ENCODE results near the gene LEFTY1.
A peak's percentile ranks its signal among the peaks of the same experiment; 100 is the strongest.

The LEFTY1 gene

DNA sequence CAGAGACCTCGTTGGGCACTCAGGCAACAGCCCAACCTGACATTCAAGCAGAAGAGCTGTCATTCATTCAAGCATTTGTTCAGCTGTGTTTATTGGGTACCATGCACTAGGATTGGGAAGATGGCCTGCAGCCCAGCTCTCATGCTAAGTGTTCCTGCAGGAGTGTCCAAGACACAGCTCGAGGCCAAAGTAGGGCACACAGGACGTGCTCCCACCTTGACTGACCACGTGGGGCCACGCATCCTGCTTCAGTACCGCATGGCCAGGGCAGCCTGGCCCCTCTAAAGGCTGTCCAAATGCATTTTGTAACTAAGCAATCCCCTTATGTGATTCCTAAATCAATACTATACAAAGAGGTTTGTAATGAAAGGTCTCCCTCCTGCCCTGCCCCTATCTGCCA lies 25.4 kb upstream of the LEFTY1 start:
- Histone ChIP-seq H3K79me2 (ENCODE audit: control insufficient read depth, low read length) (no peaks in the 10 kb centered on the region), H3K27ac (ENCODE audit: low read depth, low read length) (no peak overlapping the region), H3K4me1 (ENCODE audit: control insufficient read depth, low read length) (peaks cover 4% of the 10 kb centered on the region; the same call in 1 of the 2 replicates), H4K20me1 (ENCODE audit: control insufficient read depth, insufficient read depth, low read depth, low read length) (no peaks in the 10 kb centered on the region), H3K36me3 (ENCODE audit: control insufficient read depth, low read length) (peaks cover 19% of the 10 kb centered on the region), H3F3A (ENCODE audit: control insufficient read depth, insufficient read depth) (peaks cover 3% of the 10 kb centered on the region; the same call in 1 of the 2 replicates), H3K27me3 (ENCODE audit: control insufficient read depth, low read length) (no peaks in the 10 kb centered on the region), H3K4me2 (ENCODE audit: low read length) (no peak overlapping the region), H3K9me2 (replicated peaks; ENCODE audit: control insufficient read depth, low read length) (no peaks in the 10 kb centered on the region), H3K4me3 (ENCODE audit: low read length) (no peak overlapping the region), H3K9me3 (ENCODE audit: control insufficient read depth, insufficient read depth, low read length) (no peaks in the 10 kb centered on the region)
- TF ChIP-seq, protein P1, sequence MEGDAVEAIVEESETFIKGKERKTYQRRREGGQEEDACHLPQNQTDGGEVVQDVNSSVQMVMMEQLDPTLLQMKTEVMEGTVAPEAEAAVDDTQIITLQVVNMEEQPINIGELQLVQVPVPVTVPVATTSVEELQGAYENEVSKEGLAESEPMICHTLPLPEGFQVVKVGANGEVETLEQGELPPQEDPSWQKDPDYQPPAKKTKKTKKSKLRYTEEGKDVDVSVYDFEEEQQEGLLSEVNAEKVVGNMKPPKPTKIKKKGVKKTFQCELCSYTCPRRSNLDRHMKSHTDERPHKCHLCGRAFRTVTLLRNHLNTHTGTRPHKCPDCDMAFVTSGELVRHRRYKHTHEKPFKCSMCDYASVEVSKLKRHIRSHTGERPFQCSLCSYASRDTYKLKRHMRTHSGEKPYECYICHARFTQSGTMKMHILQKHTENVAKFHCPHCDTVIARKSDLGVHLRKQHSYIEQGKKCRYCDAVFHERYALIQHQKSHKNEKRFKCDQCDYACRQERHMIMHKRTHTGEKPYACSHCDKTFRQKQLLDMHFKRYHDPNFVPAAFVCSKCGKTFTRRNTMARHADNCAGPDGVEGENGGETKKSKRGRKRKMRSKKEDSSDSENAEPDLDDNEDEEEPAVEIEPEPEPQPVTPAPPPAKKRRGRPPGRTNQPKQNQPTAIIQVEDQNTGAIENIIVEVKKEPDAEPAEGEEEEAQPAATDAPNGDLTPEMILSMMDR (IDR thresholded peaks at IDR 0.05; ENCODE audit: low read depth, low read length, poor library complexity, severe bottlenecking): no peak
- no peak for TF ChIP-seq EZH2phosphoT487 (IDR thresholded peaks at IDR 0.05; ENCODE audit: borderline replicate concordance, low read length)

- Histone ChIP-seq H3K4me1 (ENCODE audit: control insufficient read depth, low read length) (peaks cover 4% of the 10 kb centered on the region; the same call in 1 of the 2 replicates), H3K4me2 (ENCODE audit: low read length) (no peak overlapping the region), H3K27ac (ENCODE audit: low read depth, low read length) (no peak overlapping the region), H3K4me3 (ENCODE audit: low read length) (no peak overlapping the region), H3K9me2 (replicated peaks; ENCODE audit: control insufficient read depth, low read length) (no peaks in the 10 kb centered on the region), H3K36me3 (ENCODE audit: control insufficient read depth, low read length) (no peaks in the 10 kb centered on the region), H3K79me2 (ENCODE audit: control insufficient read depth, low read length) (no peaks in the 10 kb centered on the region), H3K9me3 (ENCODE audit: control insufficient read depth, insufficient read depth, low read length) (no peaks in the 10 kb centered on the region), H4K20me1 (ENCODE audit: control insufficient read depth, insufficient read depth, low read depth, low read length) (no peaks in the 10 kb centered on the region), H3F3A (ENCODE audit: control insufficient read depth, insufficient read depth) (no peaks in the 10 kb centered on the region), H3K27me3 (ENCODE audit: control insufficient read depth, low read length) (no peaks in the 10 kb centered on the region)
- TF ChIP-seq, protein P1 (IDR thresholded peaks at IDR 0.05; ENCODE audit: low read depth, low read length, poor library complexity, severe bottlenecking): peak; percentile 63
- TF ChIP-seq EZH2phosphoT487 (IDR thresholded peaks at IDR 0.05; ENCODE audit: borderline replicate concordance, low read length): no peak
These were observed 22.5 kb upstream of the LEFTY1 start for GRCh38 chr1:225911191-225912130.

DNA sequence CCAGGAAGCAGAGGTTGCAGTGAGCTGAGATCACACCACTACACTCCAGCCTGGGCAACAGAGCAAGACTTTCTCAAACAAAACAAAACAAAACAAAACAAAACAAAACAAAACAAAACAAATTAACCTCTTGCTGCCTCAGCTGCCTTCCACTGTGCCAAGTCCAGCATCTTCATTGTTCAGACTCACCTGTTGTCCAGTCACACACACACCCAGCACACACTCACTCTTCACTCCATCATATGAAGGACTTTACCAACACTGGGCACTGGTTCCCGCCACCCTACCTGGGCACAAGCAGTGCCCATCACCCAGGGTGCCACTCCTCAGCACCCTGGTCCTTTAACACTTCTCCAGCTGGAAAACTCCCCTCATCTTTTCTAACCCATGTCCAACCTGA lies 20.5 kb upstream of the LEFTY1 start:
- H3K27me3 ChIP-seq (ENCODE audit: control insufficient read depth, low read length): no peaks in the 10 kb centered on the region
- H3K4me3 ChIP-seq (ENCODE audit: low read length): no peak overlapping the region
- H3K27ac ChIP-seq (ENCODE audit: low read depth, low read length): no peak overlapping the region
- H3K4me2 ChIP-seq (ENCODE audit: low read length): no peak overlapping the region
- H3K36me3 ChIP-seq (ENCODE audit: control insufficient read depth, low read length): no peaks in the 10 kb centered on the region
- no peaks in the 10 kb centered on the region for H4K20me1 ChIP-seq (ENCODE audit: control insufficient read depth, insufficient read depth, low read depth, low read length)
- no peaks in the 10 kb centered on the region for H3F3A ChIP-seq (ENCODE audit: control insufficient read depth, insufficient read depth)
- no peaks in the 10 kb centered on the region for H3K79me2 ChIP-seq (ENCODE audit: control insufficient read depth, low read length)
- no peaks in the 10 kb centered on the region for H3K9me3 ChIP-seq (ENCODE audit: control insufficient read depth, insufficient read depth, low read length)
- peaks cover 4% of the 10 kb centered on the region; the same call in 1 of the 2 replicates for H3K4me1 ChIP-seq (ENCODE audit: control insufficient read depth, low read length)
- TF ChIP-seq, protein P1 (IDR thresholded peaks at IDR 0.05; ENCODE audit: low read depth, low read length, poor library complexity, severe bottlenecking): no peak
- TF ChIP-seq EZH2phosphoT487 (IDR thresholded peaks at IDR 0.05; ENCODE audit: borderline replicate concordance, low read length): no peak
- no peaks in the 10 kb centered on the region for H3K9me2 ChIP-seq (replicated peaks; ENCODE audit: control insufficient read depth, low read length)

All from DOHH2 (cell line).